ENCODE results near the gene NFYC.

NFYC gene

GRCh38 chr1:40748841-40749718 lies 57.6 kb downstream of the NFYC start:
- TF ChIP-seq GATA2 (IDR thresholded peaks at IDR 0.05; ENCODE audit: low read depth, low read length) (no peak), GATA3 (IDR thresholded peaks at IDR 0.05; ENCODE audit: low read depth, low read length) (no peak)

GRCh38 chr1:40749817-40750216 lies 58.3 kb downstream of the NFYC start:
- TF ChIP-seq GATA3 (IDR thresholded peaks at IDR 0.05; ENCODE audit: low read depth, low read length) (no peak), GATA2 (IDR thresholded peaks at IDR 0.05; ENCODE audit: low read depth, low read length) (no peak)

GRCh38 chr1:40750451-40750908 lies 59.0 kb downstream of the NFYC start:
- TF ChIP-seq GATA2 (IDR thresholded peaks at IDR 0.05; ENCODE audit: low read depth, low read length) (no peak), GATA3 (IDR thresholded peaks at IDR 0.05; ENCODE audit: low read depth, low read length) (no peak)

GRCh38 chr1:40751802-40752201 lies 60.3 kb downstream of the NFYC start:
- TF ChIP-seq GATA3 (IDR thresholded peaks at IDR 0.05; ENCODE audit: low read depth, low read length) = no peak
- no peak for TF ChIP-seq GATA2 (IDR thresholded peaks at IDR 0.05; ENCODE audit: low read depth, low read length)

- no peak for TF ChIP-seq GATA3 (IDR thresholded peaks at IDR 0.05; ENCODE audit: low read depth, low read length)
- TF ChIP-seq GATA2 (IDR thresholded peaks at IDR 0.05; ENCODE audit: low read depth, low read length) = no peak
Observed at GRCh38 chr1:40753142-40753882, 61.8 kb downstream of the NFYC start.

GRCh38 chr1:40754201-40754600 lies 62.7 kb downstream of the NFYC start:
- no peak for TF ChIP-seq GATA3 (IDR thresholded peaks at IDR 0.05; ENCODE audit: low read depth, low read length)
- no peak for TF ChIP-seq GATA2 (IDR thresholded peaks at IDR 0.05; ENCODE audit: low read depth, low read length)

- TF ChIP-seq GATA3 (IDR thresholded peaks at IDR 0.05; ENCODE audit: low read depth, low read length) (no peak), GATA2 (IDR thresholded peaks at IDR 0.05; ENCODE audit: low read depth, low read length) (no peak)
Observed at GRCh38 chr1:40755067-40755466, 63.6 kb downstream of the NFYC start.

- no peak for TF ChIP-seq GATA3 (IDR thresholded peaks at IDR 0.05; ENCODE audit: low read depth, low read length)
- TF ChIP-seq GATA2 (IDR thresholded peaks at IDR 0.05; ENCODE audit: low read depth, low read length) = no peak
Observed at GRCh38 chr1:40756523-40756922, 65.0 kb downstream of the NFYC start.

GRCh38 chr1:40757084-40757483 lies 65.6 kb downstream of the NFYC start:
- no peak for TF ChIP-seq GATA3 (IDR thresholded peaks at IDR 0.05; ENCODE audit: low read depth, low read length)

- TF ChIP-seq GATA2 (IDR thresholded peaks at IDR 0.05; ENCODE audit: low read depth, low read length) = no peak
- TF ChIP-seq GATA3 (IDR thresholded peaks at IDR 0.05; ENCODE audit: low read depth, low read length) = no peak
Observed at GRCh38 chr1:40758004-40758403, 66.5 kb downstream of the NFYC start.

- TF ChIP-seq GATA3 (IDR thresholded peaks at IDR 0.05; ENCODE audit: low read depth, low read length) (no peak), GATA2 (IDR thresholded peaks at IDR 0.05; ENCODE audit: low read depth, low read length) (no peak)
Observed at GRCh38 chr1:40758578-40759343, 67.3 kb downstream of the NFYC start.

GRCh38 chr1:40760984-40761383 lies 69.5 kb downstream of the NFYC start:
- TF ChIP-seq GATA3 (IDR thresholded peaks at IDR 0.05; ENCODE audit: low read depth, low read length) = no peak
- TF ChIP-seq GATA2 (IDR thresholded peaks at IDR 0.05; ENCODE audit: low read depth, low read length) = no peak

GRCh38 chr1:40762144-40762923 lies 70.8 kb downstream of the NFYC start:
- TF ChIP-seq GATA2 (IDR thresholded peaks at IDR 0.05; ENCODE audit: low read depth, low read length) (no peak), GATA3 (IDR thresholded peaks at IDR 0.05; ENCODE audit: low read depth, low read length) (no peak)

Measured in SH-SY5Y (cell line).